ENCODE results near the gene CNTNAP5.

DNA sequence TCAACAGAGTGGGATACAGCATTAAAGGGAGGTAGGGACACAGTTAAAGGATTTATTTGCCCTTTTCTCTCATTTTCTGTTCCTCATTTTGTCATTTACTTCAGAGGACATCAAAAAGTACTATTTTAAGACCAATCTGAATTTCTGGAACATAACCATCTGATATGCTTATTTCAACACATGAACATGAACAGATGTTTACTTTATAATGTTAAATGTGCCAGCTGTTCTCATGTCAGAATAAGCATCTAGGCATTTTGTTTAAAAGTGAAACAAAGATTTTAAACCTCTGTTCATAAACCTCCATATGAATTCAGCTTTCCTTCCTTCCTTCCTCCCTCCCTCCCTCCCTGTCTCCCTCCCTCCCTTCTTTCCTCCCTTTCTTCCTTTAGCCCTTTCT is 677.7 kb downstream of the CNTNAP5 start:
- no peak for TF ChIP-seq EZH2 (IDR thresholded peaks at IDR 0.05; ENCODE audit: borderline replicate concordance, insufficient read depth, low read depth, low read length, poor library complexity, severe bottlenecking)
- TF ChIP-seq, protein P1, sequence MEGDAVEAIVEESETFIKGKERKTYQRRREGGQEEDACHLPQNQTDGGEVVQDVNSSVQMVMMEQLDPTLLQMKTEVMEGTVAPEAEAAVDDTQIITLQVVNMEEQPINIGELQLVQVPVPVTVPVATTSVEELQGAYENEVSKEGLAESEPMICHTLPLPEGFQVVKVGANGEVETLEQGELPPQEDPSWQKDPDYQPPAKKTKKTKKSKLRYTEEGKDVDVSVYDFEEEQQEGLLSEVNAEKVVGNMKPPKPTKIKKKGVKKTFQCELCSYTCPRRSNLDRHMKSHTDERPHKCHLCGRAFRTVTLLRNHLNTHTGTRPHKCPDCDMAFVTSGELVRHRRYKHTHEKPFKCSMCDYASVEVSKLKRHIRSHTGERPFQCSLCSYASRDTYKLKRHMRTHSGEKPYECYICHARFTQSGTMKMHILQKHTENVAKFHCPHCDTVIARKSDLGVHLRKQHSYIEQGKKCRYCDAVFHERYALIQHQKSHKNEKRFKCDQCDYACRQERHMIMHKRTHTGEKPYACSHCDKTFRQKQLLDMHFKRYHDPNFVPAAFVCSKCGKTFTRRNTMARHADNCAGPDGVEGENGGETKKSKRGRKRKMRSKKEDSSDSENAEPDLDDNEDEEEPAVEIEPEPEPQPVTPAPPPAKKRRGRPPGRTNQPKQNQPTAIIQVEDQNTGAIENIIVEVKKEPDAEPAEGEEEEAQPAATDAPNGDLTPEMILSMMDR (IDR thresholded peaks at IDR 0.05) = no peak
